ENCODE results near the gene ADCY9. TPM values are rescaled to one million over a fixed set of nuclear protein-coding genes. Genes with fewer than 3 reads are reported as not detected.

Gene ADCY9
- total and polyA plus RNA-seq, 2 experiments from 2014 or later = 7.1 to 28.4 TPM

DNA sequence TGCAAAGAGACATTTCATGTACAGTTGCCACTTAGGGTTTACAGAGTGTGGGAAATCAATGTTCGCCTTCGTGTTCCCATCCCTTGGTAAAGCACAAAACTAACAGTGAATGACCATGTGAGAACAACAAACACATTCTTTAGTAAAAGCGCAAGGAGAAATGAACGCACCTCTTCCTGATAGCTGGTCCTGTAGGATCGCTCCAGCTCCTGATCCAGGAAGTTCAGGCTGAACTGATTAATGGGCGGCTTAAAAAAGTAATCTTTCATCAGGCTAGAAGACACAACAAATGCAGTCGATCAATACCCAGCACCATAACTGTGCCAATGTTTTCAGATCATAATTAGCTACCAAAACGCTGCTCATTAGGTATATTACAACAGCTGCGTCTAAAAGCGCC lies 127.4 kb downstream of the ADCY9 start:
- TF ChIP-seq CTCF (IDR thresholded peaks at IDR 0.05; ENCODE audit: low read depth, low read length) = no peak

GRCh38 chr16:3988011-3988410 lies 128.2 kb downstream of the ADCY9 start:
- Histone ChIP-seq H3K36me3 (no peaks in the 10 kb centered on the region), H3K9me3 (ENCODE audit: low read depth) (no peaks in the 10 kb centered on the region), H3K4me1 (ENCODE audit: low read depth) (no peaks in the 10 kb centered on the region), H3K27me3 (no peaks in the 10 kb centered on the region), H3K4me3 (no peak overlapping the region), H3K27ac (no peak overlapping the region)
- DNase-seq (ENCODE audit: low read depth in 1 of 2, low spot score in 1 of 2) = no peak
- no peak for TF ChIP-seq CTCF (IDR thresholded peaks at IDR 0.05; ENCODE audit: low read depth, low read length)

More for the DNA sequence above, 127.4 kb downstream of the ADCY9 start:
- Histone ChIP-seq H3K4me1 (ENCODE audit: low read depth) (no peaks in the 10 kb centered on the region), H3K27ac (no peak overlapping the region), H3K27me3 (no peaks in the 10 kb centered on the region), H3K9me3 (ENCODE audit: low read depth) (no peaks in the 10 kb centered on the region), H3K4me3 (no peak overlapping the region), H3K36me3 (no peaks in the 10 kb centered on the region)
- no peak for DNase-seq (ENCODE audit: low read depth in 1 of 2, low spot score in 1 of 2)

- no peaks in the 10 kb centered on the region for H3K9me3 ChIP-seq (ENCODE audit: low read depth)
- DNase-seq (ENCODE audit: low read depth in 1 of 2, low spot score in 1 of 2) = no peak
- no peaks in the 10 kb centered on the region for H3K27me3 ChIP-seq
- TF ChIP-seq CTCF (IDR thresholded peaks at IDR 0.05; ENCODE audit: low read depth, low read length) = no peak
- H3K27ac ChIP-seq = no peak overlapping the region
- H3K4me3 ChIP-seq = no peak overlapping the region
- no peaks in the 10 kb centered on the region for H3K4me1 ChIP-seq (ENCODE audit: low read depth)
- H3K36me3 ChIP-seq = no peaks in the 10 kb centered on the region
These were observed 129.0 kb downstream of the ADCY9 start for GRCh38 chr16:3987231-3987630.

DNA sequence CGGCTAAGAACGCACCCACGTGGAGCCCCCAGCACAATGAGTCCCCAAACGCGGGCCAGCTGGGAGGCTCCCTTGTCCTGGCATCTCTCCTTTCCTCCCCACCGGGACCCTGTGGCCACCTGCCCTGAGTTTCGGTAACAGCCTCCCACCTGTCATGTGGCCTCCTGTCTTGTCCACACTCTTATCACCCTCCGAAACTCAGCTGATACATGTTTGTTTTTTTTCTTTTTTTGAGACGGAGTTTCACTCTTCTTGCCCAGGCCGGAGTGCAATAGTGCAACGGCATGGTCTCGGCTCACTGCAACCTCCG lies 130.1 kb downstream of the ADCY9 start:
- no peak for DNase-seq (ENCODE audit: low read depth in 1 of 2, low spot score in 1 of 2)
- Histone ChIP-seq H3K4me3 (no peak overlapping the region), H3K4me1 (ENCODE audit: low read depth) (no peaks in the 10 kb centered on the region), H3K36me3 (no peaks in the 10 kb centered on the region), H3K27me3 (no peaks in the 10 kb centered on the region), H3K27ac (no peak overlapping the region), H3K9me3 (ENCODE audit: low read depth) (no peaks in the 10 kb centered on the region)
- no peak for TF ChIP-seq CTCF (IDR thresholded peaks at IDR 0.05; ENCODE audit: low read depth, low read length)

DNA sequence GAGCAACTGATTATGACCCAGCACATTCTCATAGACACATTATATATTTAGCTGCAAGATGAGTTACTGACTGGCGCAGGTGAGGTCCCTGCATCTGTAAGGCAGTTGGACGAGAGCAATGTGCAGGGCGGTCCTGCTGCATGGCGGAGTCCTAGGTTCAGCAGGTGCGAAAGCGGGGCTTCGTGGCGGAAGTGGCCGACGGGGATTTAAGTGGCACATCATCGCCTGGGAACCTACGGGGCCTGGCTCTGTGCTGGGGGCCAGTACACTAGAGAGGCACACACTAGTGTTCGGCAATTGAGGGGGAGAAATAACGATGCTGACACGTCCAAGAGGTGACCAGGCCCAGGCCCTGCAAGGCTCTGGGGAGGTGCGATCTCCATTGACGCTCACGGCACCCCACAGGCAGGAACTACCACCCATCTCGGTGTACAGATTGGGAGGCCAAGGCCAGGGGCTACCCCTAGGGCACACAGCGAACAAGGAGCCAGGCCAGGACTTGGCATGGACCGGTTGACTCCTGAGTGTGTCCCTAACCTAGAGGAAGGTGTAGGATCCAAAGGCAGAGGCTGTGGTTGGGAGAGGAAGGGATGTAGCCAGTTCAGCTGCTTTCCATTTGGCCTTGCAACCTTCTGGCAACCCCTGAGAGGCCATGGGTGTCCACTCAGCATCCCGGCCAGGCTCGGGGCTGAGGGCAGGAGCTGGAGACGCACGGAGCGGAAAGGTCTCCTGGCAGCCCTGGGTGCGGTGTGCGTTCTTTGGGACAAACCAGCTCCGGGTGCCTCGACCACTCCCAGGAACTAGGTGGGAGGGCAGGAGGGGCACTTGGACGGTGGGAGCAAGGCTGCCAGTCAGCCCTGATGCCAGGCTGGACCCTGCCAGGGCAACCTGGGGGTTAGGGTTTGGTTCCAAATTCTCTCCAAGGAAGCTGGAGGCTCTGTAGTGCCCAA lies 131.9 kb downstream of the ADCY9 start:
- Histone ChIP-seq H3K27me3 (no peaks in the 10 kb centered on the region), H3K9me3 (ENCODE audit: low read depth) (no peaks in the 10 kb centered on the region), H3K4me1 (ENCODE audit: low read depth) (no peaks in the 10 kb centered on the region), H3K36me3 (no peaks in the 10 kb centered on the region), H3K4me3 (no peak overlapping the region), H3K27ac (no peak overlapping the region)
- DNase-seq (ENCODE audit: low read depth in 1 of 2, low spot score in 1 of 2) = no peak
- no peak for TF ChIP-seq CTCF (IDR thresholded peaks at IDR 0.05; ENCODE audit: low read depth, low read length)
